ENCODE results near the gene SMU1. TPM values are rescaled to one million over a fixed set of nuclear protein-coding genes. Genes with fewer than 3 reads are reported as not detected.
A peak's percentile ranks its signal among the peaks of the same experiment; 100 is the strongest.

The SMU1 gene
- total and polyA plus RNA-seq, 2 donors (not counting 3 experiments of a cell fraction or from before 2014, with no cell fraction given), result 8.5 to 21.7 TPM

- no TSS peak for BruUV-seq (replicated peaks)
- FAIRE-seq, result no peak
- Histone ChIP-seq H3K9ac (replicated peaks; ENCODE audit: extremely low read depth, insufficient read depth, low read length) (peak overlapping the region; percentile 88), H3K9me1 (replicated peaks; ENCODE audit: control insufficient read depth, extremely low read depth, insufficient read depth, low read length) (no peaks in the 10 kb centered on the region), H3K36me3 (ENCODE audit: control insufficient read depth in 2 of 2, extremely low read depth in 1 of 2, insufficient read depth in 2 of 2, low read length in 2 of 2) (peaks cover 8 to 10% of the 10 kb centered on the region in 2 experiments), H3K27ac (ENCODE audit: insufficient read depth, low read depth, low read length) (peak overlapping the region; percentile 81), H3K79me2 (ENCODE audit: control insufficient read depth, insufficient read depth, low read length) (no peaks in the 10 kb centered on the region), H3K4me3 (replicated peaks in 1 of 3; ENCODE audit: insufficient read depth in 1 of 3, low read depth in 1 of 3, low read length in 3 of 3) (peak overlapping the region; percentile 51 to 74 (median 65)), H3K4me2 (ENCODE audit: insufficient read depth, low read length) (peak overlapping the region; percentile 70), H3K4me1 (ENCODE audit: control insufficient read depth, extremely low read depth, insufficient read depth, low read length) (peaks cover 11% of the 10 kb centered on the region), H3K27me3 (ENCODE audit: control insufficient read depth in 2 of 2, insufficient read depth in 2 of 2, low read length in 2 of 2) (no peaks in the 10 kb centered on the region), H4K20me1 (replicated peaks; ENCODE audit: control insufficient read depth, extremely low read depth, insufficient read depth, low read length) (no peaks in the 10 kb centered on the region), H2AFZ (ENCODE audit: low read depth, low read length) (peak overlapping the region; percentile 76), H3K9me3 (replicated peaks; ENCODE audit: control insufficient read depth, insufficient read depth, low read length) (no peaks in the 10 kb centered on the region)
- TF ChIP-seq, protein P1, sequence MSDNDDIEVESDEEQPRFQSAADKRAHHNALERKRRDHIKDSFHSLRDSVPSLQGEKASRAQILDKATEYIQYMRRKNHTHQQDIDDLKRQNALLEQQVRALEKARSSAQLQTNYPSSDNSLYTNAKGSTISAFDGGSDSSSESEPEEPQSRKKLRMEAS (IDR thresholded peaks at IDR 0.05; ENCODE audit: insufficient read depth, insufficient read length), result no peak
- TF ChIP-seq, protein P2, sequence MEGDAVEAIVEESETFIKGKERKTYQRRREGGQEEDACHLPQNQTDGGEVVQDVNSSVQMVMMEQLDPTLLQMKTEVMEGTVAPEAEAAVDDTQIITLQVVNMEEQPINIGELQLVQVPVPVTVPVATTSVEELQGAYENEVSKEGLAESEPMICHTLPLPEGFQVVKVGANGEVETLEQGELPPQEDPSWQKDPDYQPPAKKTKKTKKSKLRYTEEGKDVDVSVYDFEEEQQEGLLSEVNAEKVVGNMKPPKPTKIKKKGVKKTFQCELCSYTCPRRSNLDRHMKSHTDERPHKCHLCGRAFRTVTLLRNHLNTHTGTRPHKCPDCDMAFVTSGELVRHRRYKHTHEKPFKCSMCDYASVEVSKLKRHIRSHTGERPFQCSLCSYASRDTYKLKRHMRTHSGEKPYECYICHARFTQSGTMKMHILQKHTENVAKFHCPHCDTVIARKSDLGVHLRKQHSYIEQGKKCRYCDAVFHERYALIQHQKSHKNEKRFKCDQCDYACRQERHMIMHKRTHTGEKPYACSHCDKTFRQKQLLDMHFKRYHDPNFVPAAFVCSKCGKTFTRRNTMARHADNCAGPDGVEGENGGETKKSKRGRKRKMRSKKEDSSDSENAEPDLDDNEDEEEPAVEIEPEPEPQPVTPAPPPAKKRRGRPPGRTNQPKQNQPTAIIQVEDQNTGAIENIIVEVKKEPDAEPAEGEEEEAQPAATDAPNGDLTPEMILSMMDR (IDR thresholded peaks at IDR 0.05; ENCODE audit: extremely low read depth in 1 of 2, insufficient read depth in 1 of 2, low read depth in 1 of 2, low read length in 2 of 2), result peak; percentile 17 to 34
- intact Hi-C loops (cut with micrococcal nuclease), result loop anchor here (1.0 to 5.0 kb wide), 2 partner anchors 181 to 667 kb away; no protein-coding TSS in a partner anchor
- ChIA-PET CTCF (interaction anchor here (0.6 to 1.2 kb wide), 5 partner anchors 10 to 126 kb away, joined by 3 to 4 read pairs (median 3); partner anchors contain the start of gene DNAJA1), POLR2A (interaction anchor here (2.5 kb wide), 1 partner anchor 20 kb away, joined by 15 read pairs; the partner anchor contains the start of gene DNAJA1)
- no peak for DNase-seq (ENCODE audit: low read depth, low spot score)
- dilution Hi-C loops (cut with MboI; ENCODE audit: extremely low pct_ligation_motif_present, low sequenced_read_pairs), result no loop called here
Measured at GRCh38 chr9:33044677-33045282, 31.7 kb downstream of the SMU1 start.

DNA sequence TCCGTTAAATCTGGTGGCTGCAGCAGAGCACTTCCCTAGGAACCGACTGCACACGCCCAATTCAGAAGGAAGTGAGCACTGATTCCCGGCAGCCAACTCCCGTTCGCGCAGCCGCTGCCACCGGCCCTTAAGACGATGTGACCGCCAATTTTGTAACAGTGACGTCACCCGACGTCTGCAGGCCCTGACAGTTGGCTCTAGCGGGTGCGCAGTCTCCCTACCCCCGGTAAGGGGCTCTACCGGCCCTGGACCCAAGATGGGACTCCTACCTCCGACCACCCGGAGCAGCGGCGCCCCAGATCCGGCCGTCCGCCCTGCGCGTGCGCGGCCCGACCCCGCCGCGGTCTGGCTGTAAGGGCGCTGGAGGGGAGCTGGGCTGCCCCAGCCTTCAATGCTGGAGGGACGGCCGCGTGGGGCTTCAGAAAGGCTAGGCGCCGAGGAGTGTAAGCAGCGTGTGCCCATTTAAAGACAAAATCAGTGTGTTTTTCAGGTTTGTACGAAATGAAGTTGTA lies 32.3 kb downstream of the SMU1 start:
- peaks cover 11% of the 10 kb centered on the region for H3K4me1 ChIP-seq (ENCODE audit: control insufficient read depth, extremely low read depth, insufficient read depth, low read length)
- ChIA-PET CTCF (interaction anchor here (0.6 to 1.2 kb wide), 5 partner anchors 10 to 126 kb away, joined by 3 to 4 read pairs (median 3); partner anchors contain the start of gene DNAJA1), POLR2A (interaction anchor here (2.5 kb wide), 1 partner anchor 19 kb away, joined by 15 read pairs; the partner anchor contains the start of gene DNAJA1)
- no peaks in the 10 kb centered on the region for H3K79me2 ChIP-seq (ENCODE audit: control insufficient read depth, insufficient read depth, low read length)
- H3K4me2 ChIP-seq (ENCODE audit: insufficient read depth, low read length), result peak overlapping the region; percentile 70
- H3K9me1 ChIP-seq (replicated peaks; ENCODE audit: control insufficient read depth, extremely low read depth, insufficient read depth, low read length), result no peaks in the 10 kb centered on the region
- dilution Hi-C loops (cut with MboI; ENCODE audit: extremely low pct_ligation_motif_present, low sequenced_read_pairs) (no loop called here), intact Hi-C loops (cut with micrococcal nuclease) (loop anchor here (1.0 to 5.0 kb wide), 2 partner anchors 181 to 667 kb away; no protein-coding TSS in a partner anchor)
- TSS peak; percentile 38 for BruUV-seq (replicated peaks)
- peak overlapping the region; percentile 81 for H3K27ac ChIP-seq (ENCODE audit: insufficient read depth, low read depth, low read length)
- peak overlapping the region; percentile 76 for H2AFZ ChIP-seq (ENCODE audit: low read depth, low read length)
- H3K4me3 ChIP-seq (replicated peaks in 1 of 3; ENCODE audit: insufficient read depth in 1 of 3, low read depth in 1 of 3, low read length in 3 of 3), result peak overlapping the region; percentile 51 to 74 (median 65)
- TF ChIP-seq, protein P2 (IDR thresholded peaks at IDR 0.05; ENCODE audit: extremely low read depth in 1 of 2, insufficient read depth in 1 of 2, low read depth in 1 of 2, low read length in 2 of 2), result no peak
- no peak for TF ChIP-seq EZH2 (IDR thresholded peaks at IDR 0.05; ENCODE audit: borderline replicate concordance, low read depth, low read length, severe bottlenecking)
- peak; percentile 7 for TF ChIP-seq FOS (IDR thresholded peaks at IDR 0.05; ENCODE audit: borderline replicate concordance, insufficient read depth, low read length)
- TF ChIP-seq POLR2AphosphoS5 (IDR thresholded peaks at IDR 0.05; ENCODE audit: insufficient read depth, low read depth, low read length), result peak; percentile 83
- peak; percentile 73 for TF ChIP-seq JUN (IDR thresholded peaks at IDR 0.05; ENCODE audit: borderline replicate concordance, insufficient read depth, insufficient read length, low read depth)
- TF ChIP-seq, protein P1 (IDR thresholded peaks at IDR 0.05; ENCODE audit: insufficient read depth, insufficient read length), result no peak
- TF ChIP-seq MYC (IDR thresholded peaks at IDR 0.05; ENCODE audit: low read depth, low read length), result no peak
- no peak for TF ChIP-seq GATA2 (IDR thresholded peaks at IDR 0.05; ENCODE audit: insufficient read depth, insufficient read length, low read depth, low read length)
- TF ChIP-seq POLR2A (IDR thresholded peaks at IDR 0.05; ENCODE audit: low read depth, low read length), result peak; percentile 80
- no peaks in the 10 kb centered on the region for H4K20me1 ChIP-seq (replicated peaks; ENCODE audit: control insufficient read depth, extremely low read depth, insufficient read depth, low read length)
- peak overlapping the region; percentile 88 for H3K9ac ChIP-seq (replicated peaks; ENCODE audit: extremely low read depth, insufficient read depth, low read length)
- peaks cover 8 to 9% of the 10 kb centered on the region in 2 experiments for H3K36me3 ChIP-seq (ENCODE audit: control insufficient read depth in 2 of 2, extremely low read depth in 1 of 2, insufficient read depth in 2 of 2, low read length in 2 of 2)
- H3K27me3 ChIP-seq (ENCODE audit: control insufficient read depth in 2 of 2, insufficient read depth in 2 of 2, low read length in 2 of 2), result no peaks in the 10 kb centered on the region
- FAIRE-seq (peak; percentile 91), DNase-seq (ENCODE audit: low read depth, low spot score) (peak; percentile 92)
- H3K9me3 ChIP-seq (replicated peaks; ENCODE audit: control insufficient read depth, insufficient read depth, low read length), result no peaks in the 10 kb centered on the region

Measured in endothelial cell of umbilical vein (primary cell).